Activated CD4-positive, alpha-beta T cell treated with anti-CD3 and anti-CD28 coated beads, Interleukin-2, amount 50 U/mL, for 1 hour (primary cell): Measurements from ENCODE around the gene ABCG4.
"Not testable (repeated sequence)": the region's sequence is repeated elsewhere in the genome, so short reads cannot be mapped to it uniquely, and the experiment has no call there.

Source experiments
- DNase-seq: peaks from one replicate; pipeline ENCODE4 v3.0.0-alpha.2; 2020

Gene ABCG4

DNA sequence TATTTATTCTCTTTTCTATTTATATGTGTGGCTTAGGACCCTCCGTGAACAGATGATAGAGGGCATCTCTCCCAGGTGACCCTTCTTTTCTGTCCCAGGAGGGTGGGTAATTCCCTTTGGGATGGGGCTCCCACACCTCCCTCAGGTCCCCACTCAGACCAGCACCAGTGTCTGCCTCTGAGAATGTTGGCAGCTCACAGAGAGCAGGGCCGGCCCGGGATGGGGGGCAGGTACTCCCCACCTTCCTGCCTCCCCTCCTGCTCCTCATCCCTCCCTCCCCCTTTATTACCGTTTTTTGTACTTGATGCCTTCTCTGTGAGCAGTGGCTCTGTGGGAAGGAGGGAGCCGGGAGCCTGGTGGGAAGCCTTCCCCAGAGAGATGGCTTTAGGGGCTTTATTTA is 32.3 kb upstream of the ABCG4 start:
- DNase-seq: no peak

DNA sequence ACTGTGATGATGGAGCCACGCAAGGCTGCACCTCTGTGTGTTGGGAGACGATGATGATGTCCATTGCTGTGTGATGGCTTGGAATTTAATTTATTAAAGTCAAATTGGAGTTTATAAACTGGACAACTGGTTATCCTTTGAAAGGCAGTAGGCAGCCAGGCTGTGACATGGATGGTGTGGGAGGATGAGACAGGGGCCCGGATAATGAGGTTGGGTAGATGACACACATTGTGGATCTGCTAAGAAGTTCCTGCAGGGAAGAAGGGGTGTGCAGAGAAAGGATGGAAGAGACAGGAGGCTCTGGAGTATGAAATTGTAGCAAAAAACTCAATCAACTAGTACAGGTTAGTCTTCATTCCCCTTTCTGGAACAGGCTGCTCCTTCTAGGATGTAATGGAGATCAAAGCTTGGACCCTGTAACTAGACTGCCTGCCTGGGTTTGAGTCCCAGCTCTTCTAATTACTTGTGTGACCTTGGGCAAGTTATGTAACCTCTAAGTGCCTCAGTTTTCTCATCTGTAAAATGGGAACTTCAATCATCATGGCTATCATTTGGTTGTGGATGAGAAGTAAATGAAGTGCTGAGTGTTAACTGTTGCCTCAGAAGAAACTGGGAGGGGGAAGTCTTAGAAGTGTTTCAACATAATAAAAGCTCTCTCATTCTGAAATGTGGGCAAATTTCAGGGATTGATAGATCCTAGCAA is 31.7 kb upstream of the ABCG4 start:
- DNase-seq: no peak

DNA sequence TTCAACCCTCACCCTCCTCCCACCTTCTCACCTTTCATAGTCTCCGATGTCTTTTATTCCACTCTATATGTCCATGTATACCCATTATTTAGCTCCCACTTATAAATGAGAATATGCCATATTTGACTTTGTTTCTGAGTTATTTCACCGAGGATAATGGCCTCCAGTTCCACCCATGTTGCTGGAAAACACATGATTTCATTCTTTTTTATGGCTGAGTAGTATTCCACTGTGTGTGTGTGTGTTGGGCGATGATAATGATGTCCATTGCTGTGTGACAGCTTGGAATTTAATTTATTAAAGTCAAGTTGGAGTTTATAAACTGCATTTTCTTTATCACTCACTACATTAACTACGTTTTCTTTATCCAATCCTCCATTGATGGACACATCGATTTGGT is 30.6 kb upstream of the ABCG4 start:
- no peak for DNase-seq

DNA sequence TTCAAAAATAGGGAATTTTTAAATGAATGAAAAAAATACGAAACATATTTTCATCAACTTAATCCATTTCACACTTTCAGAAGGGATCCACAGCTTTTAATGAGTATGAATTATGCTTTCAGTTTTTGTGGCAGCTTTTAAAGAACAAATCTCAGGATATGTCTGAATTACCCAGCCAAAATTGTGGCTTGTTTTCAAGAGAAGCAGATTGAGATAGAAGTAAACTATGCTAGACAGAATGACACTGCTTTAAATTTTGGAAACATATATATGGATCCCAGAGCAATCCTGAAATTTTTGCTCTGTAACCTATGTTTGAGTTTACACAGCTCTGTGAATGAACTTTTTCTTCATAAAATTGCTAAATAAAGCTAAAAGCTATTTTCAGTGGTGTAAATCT is 29.9 kb upstream of the ABCG4 start:
- no peak for DNase-seq

DNA sequence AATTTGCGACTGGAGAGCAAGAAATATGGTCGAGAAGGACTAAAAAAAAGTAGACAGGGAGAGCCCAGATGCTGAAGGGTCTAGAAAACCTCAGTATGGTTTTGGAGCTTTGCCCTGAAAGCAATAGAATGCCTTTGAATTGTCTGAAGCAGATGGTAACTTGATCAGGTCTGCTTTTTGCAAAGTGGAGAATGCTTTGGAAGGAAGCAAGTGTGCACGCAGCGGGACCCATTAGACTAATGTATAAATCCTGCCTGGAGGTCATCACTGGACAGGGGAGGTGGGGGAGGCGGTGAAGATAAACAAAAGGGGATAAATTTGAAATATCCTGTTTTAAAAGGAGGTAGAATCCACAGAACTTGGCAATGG is 28.2 kb upstream of the ABCG4 start:
- no peak for DNase-seq

DNA sequence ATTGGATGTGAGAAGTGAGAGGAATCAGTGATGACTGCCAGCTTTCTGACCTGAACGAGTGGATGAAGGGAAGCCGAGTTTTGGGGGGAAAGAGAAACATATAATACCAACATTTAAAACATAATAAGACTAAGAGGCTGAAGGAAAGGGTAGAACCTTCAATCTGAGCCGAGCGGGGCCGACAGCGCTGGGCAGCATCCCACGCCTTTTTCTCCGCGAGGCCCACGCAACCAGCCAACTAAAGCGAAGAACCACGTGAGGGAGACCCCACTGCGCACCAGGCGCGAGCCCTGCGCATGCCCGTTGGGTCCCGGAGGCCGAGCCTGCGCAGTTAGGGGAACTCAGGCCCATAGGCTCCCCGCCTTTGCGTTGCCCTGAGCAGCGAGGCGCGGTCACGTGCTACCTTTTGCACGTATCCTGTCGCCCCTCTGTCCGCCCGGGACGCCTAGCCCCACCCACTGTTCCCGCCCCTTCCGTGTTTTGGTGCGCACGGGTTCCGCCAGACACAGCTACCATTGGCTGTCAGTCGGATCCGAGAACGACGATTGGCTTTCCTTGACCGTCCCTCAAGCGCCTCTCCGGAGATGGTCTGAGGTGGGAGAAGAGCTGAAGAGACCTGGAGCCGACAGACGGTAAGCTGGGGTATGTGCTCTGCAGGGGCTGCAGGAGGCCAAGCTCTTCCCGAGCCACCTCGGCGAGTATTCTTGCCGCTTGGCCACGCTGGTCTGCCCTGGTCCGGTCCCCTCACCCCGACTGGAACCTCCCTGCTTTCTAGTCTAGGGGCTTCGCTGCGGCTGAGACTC is 27.6 kb upstream of the ABCG4 start, which contains the start of gene HINFP:
Gene HINFP (plus strand): TSS at position 573 of the 803 bp plus-strand sequence. CDS start 5,365 bp downstream, outside the sequence.
- peak; percentile 100 for DNase-seq

DNA sequence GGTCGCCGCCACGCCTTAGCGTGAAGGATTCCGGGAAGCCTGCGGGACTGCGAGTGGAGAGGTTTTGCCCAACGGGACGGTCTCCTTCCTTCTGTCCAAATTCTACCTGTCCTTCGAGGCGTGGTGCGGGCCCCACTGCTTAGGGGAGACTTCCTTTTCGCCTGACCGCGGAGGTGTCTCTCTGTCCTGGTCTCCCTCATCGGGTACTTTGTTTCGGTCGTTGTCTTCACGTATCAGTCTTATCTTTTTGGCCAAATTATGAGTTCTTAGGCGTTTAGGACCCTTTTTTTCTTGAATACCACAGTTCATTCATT is 27.1 kb upstream of the ABCG4 start:
- DNase-seq: no peak

DNA sequence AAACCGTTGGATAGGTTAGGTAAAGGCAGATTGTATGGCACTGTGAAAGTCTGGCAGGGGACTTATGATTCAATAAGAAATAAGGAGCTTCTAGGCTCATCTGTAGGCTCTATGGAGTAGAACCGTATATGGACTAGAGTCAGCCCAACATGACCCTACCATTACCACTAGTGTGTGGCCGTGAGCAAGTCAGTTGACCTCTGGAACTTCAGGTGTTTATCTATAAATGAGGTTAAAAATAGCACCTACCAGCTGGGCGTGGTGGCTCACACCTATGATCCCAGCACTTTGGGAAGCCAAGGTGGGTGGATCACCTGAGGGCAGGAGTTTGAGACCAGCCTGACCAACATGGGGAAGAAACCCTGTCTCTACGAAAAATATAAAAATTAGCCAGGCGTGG is 23.0 kb upstream of the ABCG4 start:
- no peak for DNase-seq

DNA sequence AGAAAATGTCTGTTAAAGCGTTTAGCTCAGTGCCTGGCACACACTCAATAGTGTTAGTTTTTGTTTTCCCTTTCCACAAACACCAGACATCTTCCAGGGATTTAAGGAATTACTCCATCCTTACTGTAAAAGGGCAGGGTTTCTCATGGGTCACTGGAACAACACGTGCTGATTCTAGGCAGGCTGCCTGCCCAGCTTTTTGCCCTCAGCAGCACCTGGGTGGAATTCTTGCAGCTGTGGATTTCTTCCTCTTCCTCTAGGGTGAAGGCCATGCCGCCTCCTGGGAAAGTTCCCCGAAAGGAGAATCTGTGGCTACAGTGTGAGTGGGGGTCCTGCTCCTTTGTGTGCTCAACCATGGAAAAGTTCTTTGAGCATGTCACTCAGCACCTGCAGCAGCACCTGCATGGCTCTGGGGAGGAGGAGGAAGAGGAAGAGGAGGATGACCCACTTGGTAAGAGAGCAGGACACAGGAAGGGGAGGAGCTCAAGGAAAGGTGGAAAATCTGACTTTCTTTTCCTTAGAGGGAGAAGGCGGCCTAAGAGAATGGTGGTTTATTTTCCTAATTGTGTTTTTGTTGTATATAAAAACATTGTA is 22.1 kb upstream of the ABCG4 start:
- DNase-seq: no peak

DNA sequence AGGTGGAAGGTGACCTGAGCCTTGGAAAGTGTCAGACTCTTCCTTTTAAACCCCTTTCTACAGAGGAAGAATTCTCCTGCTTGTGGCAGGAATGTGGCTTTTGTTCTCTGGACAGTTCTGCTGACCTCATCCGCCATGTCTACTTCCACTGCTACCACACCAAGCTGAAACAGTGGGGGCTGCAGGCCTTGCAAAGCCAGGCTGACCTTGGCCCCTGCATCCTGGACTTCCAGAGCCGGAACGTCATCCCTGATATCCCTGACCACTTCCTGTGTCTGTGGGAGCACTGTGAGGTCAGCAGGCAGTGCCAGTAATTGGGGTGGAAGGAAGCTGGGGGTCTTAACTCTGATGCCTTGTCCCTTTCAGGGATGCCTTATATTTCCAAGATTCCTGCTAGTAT is 18.2 kb upstream of the ABCG4 start:
- DNase-seq: no peak

DNA sequence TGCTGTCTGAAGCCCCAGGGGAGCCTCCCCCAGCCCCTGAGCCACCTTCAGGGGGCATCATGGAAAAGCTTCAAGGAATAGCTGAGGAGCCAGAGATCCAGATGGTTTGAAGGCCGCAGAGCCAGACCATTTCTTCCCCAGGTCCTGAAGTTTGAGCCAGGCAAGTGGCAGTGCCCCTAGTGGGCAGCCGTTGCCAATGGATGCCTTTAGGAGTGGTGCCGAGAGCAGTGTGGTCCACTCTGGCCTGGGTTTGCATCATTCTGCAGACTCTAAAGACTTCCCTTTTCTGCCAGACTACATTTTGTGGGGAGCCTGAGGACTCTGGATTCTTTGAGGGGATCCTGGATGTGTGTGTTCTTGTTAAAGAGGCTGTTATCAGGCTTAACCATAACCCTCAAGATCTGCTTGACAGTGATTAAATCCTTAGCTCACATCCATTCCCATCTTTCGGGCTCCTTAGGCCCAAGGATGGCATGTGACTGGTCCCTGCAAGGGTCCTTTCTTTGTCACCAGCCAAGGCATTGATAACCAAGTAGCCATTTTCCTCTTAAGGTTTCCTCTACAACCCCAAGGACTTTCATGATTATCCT is 14.4 kb upstream of the ABCG4 start:
- DNase-seq: no peak

DNA sequence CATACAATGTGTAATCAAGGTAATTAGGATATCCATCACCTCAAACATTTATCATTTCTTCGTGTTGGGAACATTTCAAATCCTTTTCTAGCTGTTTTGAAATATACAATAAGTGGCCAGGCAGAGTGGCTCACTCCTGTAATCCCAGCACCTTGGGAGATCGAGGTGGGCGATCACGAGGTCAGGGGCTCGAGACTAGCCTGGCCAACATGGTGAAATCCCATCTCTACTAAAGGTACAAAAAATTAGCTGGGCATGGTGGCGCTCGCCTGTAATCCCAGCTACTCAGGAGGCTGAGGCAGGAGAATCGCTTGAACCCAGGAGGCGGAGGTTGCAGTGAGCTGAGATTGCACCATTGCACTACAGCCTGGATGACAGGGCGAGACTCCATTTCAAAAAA is 9.6 kb upstream of the ABCG4 start:
- not testable (repeated sequence) for DNase-seq

DNA sequence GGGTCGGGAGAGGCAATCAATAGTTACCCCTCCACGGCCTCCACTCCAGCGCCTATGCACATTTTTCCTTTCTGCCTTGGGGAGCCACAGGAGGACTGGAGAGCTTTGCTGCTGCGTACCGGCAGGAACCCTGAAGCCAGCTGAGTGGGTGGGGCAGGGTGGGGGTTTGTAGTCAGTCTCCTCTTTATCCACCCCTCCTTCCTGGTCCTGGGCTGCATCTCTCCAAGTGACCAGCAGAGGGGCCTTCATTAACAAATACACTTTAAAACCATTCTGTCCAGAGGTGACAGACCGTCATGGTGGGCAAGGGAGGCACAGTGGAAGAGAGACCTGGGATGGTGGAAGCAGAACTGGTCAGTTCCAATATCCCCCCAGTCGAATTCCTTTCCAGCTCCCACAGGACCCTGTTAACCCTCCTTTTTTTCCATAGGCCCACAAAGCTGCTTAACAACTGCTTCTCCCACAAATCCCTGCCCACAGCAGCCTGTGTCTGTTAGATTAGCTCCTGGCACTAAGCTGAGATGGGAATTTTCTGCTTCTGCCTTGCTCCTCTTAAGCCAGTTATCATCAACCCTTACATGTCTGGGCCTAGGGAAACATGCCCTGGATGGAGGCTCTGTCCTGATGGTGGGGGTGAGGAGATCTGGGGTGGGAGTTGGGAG is 3.9 kb upstream of the ABCG4 start:
- DNase-seq: no peak

DNA sequence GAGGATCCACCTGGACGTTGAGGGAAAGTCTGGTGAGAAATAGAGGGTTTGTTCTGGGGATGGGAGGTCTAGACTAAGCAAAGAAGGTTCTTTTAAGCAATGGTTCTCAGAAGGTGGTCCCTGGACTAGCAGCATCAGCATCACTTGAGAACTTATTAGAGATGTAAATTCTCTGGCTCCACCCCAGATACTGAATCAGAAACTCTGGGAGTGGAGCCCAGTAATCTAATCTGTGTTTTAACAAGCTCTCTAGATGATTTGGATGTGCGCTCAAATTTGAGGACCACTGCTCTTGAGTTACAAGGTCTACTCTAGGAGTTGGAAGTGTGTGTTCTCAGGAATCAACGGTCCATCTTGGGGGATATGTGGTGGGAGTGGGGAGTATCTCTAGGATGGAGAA is 3.3 kb upstream of the ABCG4 start:
- no peak for DNase-seq

DNA sequence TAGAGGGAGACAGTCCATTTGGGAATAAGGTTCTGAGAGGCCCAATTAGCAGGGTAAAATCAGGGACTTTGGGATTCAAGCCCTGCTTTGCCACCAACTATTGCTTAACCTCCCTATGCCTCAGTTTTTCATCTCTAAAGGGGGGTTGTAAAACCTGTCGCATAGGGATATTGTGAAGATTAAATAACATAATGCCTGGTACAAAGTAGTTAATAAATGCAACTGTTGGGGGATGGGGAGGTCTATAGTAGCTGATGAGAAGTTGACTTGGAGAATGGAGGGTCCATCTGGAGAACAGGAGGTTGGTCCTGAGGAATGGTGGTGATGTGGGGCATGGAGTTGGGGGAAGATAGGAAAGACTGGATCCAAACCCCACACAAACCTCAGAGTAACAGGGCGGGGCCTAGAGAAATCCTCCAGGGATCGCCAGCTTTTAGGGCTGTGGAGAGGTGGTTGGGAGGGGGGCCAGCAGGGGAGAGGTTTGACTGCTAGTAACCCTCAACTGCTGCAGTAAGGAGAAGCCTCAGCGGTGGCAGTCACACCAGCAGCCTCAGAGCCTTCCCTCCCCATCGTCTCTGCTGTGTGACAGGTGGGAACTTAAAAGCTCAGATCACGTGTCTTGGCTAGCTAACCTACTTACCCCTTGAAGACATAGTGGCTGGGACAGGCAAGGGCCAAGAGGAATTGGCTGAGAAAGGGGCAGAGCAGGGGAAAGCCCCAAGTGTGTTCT is 1.1 kb upstream of the ABCG4 start:
- DNase-seq: no peak

DNA sequence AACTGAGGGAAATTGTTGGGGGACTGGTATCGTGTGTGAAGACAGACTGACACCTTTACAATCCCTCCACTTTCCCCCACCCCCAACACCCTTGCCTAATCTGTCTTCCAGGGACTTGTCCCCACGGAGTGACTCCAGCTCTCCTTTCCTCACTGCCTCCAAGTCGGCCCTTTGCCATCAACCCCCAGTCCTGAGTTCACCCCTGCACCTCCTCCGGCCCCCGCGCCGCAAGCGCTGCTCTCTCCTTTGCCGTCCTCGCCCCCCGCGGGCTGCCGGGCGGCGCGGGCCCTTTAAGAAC is 183 bp upstream of the ABCG4 start:
- no peak for DNase-seq

DNA sequence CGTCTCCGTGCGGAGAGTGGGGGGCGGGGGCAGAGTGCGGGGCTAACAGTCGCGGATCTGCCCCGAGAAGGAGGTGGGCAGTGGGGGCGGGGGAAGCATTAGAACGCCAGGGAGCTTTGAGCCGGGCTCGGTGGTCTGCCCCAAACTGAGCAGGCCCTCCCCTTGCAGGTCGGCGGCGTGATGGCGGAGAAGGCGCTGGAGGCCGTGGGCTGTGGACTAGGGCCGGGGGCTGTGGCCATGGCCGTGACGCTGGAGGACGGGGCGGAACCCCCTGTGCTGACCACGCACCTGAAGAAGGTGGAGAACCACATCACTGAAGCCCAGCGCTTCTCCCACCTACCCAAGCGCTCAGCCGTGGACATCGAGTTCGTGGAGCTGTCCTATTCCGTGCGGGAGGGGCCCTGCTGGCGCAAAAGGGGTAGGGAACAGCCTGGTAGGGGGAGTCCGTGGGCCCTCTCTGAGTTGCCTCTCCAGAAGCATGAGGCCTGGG is 979 bp downstream of the ABCG4 start:
- no peak for DNase-seq

DNA sequence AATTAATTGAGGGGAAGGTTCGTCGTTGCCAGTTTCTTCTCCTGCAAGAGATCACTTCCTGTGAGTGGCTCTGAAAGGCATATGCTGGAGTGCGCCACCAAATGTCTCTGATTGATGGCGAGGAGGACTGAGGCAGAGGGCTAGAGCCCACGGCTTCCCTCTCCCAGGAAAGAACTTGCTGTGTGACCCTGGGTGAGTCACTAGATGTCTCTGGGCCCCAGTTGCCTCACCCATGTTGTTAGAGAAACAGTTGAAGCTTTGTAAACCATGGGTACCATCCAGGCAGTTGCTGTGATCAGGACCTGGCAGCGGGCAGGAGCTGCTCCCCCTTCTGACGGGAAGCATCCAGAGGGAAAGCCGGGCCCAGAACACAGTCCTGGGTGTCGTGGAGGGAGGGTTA is 3.2 kb downstream of the ABCG4 start:
- no peak for DNase-seq

DNA sequence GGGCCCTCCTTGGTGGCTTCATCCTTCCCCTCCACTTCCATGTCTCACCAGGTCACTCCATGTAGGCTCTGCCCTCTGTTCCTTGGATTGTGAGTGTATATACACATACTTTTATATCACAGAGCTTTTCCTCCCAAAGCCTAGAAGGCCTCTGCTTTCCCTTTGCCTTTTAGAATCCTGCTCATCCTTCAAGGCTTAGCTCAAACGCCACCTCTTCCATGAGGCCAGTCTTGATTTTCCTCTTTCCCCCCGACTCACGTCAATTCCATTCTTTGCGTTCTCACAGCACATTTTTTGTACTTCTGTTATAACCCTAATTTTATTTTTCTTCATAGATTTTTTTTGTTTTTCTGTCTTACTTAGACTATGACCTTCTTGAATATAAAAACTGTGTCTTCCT is 3.8 kb downstream of the ABCG4 start:
- no peak for DNase-seq

DNA sequence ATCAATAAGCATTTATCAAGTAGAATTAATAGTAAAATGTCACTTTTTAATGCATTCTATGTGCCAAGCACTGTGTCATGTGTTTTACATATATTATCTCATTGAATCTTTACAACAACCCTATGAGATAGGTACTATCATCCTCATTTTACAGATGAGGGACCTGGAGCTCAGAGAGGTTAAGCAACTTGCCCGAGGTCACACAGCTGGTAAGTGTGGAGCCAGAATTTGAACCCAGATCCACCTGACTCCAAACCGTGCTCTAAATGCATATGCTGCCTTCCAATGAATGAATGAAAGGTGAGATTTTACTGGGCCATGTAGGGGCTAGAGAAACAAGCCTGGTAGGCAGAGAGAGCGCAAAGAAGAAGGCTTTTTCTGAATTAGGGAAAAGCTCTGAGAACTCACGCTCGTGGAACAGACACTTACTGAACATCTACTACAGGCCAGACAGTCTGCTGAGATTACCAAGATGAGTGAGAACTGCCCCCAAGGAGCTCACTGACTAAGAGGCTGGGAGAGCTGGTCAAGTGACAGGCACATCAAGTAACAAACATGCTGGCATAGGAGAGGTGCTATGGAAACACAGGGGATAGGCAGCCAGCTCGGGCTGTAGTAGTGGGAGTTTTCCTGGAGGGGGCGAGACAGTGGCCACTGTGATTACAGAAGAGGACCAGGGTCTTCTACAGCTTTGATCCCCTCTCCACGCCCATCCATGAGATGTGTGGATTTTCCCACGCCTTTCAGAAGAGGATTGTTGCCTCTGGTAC is 4.4 kb downstream of the ABCG4 start:
- DNase-seq: no peak

DNA sequence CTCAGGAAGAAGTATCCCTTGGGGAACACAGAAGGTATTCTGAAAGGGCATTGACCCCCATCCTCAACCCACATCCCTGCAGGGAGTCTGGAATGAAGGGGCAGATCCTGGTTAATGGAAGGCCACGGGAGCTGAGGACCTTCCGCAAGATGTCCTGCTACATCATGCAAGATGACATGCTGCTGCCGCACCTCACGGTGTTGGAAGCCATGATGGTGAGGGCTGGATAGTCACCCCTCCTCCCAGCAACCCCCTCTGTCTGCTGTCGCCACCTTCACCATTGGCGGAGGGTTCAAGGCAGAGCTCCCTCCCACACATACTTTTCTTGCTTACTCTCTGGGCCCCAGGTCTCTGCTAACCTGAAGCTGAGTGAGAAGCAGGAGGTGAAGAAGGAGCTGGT is 5.3 kb downstream of the ABCG4 start:
- no peak for DNase-seq
